VCaP (cell line): Measurements from ENCODE around the gene TLE5.

Source experiments
- H3K27ac ChIP-seq: fragments of 450-650 bp; 2 replicates; pipeline ENCODE4 v1.5.1; 2017
- TF ChIP-seq, protein P1 (sequence below): fragments of 450-650 bp; conservative IDR thresholded peaks from 2 replicates; pipeline ENCODE4 v1.5.1; 2017; ENCODE audit warnings: mild to moderate bottlenecking, moderate library complexity

TLE5 gene

GRCh38 chr19:3099347-3100145 lies 37.3 kb upstream of the TLE5 start:
- no peak overlapping the region for H3K27ac ChIP-seq
- TF ChIP-seq, protein P1, sequence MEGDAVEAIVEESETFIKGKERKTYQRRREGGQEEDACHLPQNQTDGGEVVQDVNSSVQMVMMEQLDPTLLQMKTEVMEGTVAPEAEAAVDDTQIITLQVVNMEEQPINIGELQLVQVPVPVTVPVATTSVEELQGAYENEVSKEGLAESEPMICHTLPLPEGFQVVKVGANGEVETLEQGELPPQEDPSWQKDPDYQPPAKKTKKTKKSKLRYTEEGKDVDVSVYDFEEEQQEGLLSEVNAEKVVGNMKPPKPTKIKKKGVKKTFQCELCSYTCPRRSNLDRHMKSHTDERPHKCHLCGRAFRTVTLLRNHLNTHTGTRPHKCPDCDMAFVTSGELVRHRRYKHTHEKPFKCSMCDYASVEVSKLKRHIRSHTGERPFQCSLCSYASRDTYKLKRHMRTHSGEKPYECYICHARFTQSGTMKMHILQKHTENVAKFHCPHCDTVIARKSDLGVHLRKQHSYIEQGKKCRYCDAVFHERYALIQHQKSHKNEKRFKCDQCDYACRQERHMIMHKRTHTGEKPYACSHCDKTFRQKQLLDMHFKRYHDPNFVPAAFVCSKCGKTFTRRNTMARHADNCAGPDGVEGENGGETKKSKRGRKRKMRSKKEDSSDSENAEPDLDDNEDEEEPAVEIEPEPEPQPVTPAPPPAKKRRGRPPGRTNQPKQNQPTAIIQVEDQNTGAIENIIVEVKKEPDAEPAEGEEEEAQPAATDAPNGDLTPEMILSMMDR: no peak

DNA sequence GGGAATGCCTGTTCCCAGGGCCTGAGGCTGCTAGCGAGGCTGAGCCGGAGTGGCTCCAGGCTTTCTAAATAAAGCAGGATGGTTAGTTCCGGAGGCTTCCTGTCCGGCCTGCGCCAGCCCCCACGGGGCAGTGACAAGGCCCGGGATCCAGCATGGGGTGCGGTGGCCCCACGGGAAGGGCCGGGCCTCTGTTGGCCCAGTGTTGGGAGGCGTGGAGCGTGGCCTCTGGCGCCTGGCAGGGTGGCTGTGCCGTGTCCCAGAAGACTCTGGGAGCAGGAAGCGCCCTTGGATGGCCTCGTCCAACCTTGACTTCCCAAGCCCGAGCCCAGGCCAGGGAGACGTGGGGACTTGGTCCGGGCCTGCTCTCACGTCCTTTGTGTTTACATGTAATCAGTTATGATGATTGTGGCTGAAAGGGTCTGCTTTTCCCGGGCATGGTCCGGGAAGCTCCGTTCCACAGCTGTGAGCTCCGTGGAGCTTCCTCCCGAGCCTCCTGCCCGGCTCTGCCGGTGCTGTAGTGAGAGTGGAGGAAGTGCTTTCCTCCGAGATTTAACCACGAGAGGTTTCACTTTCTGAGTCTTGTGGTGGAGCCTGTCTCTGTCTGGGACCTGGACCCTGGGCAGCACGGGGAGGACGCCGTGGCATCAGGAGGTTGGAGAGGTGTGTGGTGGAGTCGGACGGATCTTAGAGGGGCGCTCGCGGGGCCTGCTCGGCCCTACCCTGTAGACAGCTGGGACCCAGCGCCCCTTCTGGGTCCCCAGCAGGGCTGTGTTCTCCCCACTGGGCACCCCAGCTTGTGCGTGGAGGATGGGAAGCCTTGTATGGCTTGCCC lies 36.4 kb upstream of the TLE5 start:
- no peak overlapping the region for H3K27ac ChIP-seq
- TF ChIP-seq, protein P1: no peak

DNA sequence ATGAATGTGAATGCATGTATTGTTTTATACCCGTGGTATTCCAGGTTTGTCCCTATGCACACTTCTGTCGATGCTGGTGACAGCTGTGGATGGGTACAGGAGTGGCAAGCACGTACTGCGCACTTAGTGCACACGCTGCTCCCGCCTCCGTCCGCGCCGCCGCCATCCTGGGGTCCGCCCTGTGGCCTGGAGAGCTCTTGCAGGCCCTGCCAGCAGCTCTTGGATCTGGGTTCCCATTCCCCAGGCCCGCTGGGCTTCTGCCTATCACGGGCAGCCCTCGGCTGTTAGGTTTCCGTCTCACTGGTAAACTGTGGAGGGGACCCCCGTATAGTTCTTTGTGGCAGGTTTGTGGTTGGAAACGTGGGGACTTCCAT lies 35.8 kb upstream of the TLE5 start:
- TF ChIP-seq, protein P1: no peak
- no peak overlapping the region for H3K27ac ChIP-seq

DNA sequence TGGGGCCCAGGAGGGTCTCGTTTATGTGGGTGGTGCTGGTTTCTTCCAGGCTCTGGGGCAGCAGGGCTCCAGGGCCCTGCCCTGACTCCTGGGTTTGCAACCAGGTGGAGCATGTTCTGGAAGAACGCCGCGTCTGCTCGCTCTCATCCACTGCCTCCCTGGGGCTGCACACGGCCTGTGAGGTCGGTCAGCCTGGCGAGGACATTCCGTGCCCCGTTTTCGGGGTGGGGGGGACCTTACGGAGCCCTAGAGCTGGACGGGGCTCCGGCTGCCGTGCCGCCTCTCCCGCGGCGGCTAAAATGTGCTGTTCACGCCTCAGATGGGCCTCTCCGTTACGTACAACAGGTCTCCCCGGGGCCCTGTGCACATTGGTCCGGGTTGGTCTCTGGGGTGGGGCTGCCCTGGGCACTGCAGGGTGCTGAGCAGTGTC lies 35.2 kb upstream of the TLE5 start:
- TF ChIP-seq, protein P1: no peak
- H3K27ac ChIP-seq: no peak overlapping the region

DNA sequence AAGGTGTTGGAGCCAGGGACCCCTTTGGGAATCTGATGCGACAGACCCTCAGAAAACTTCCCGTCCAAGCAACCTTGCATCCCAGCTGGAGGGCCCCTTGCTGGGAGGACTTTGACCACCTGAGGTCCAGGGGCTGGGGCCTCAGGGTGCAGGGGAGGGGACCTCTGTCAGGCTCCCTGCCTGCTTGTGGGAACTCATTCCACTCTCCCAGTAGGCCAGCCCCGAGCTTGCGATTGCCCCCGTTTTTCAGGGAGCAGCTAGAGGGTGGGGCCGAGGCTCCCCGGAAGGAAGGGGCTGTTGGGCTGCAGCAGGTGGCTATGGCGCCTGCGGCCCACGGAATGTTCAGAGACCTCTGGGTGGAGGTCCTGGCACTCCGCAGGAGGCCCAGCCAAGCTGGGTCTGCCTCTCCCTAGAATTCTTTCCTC lies 34.6 kb upstream of the TLE5 start:
- no peak overlapping the region for H3K27ac ChIP-seq

DNA sequence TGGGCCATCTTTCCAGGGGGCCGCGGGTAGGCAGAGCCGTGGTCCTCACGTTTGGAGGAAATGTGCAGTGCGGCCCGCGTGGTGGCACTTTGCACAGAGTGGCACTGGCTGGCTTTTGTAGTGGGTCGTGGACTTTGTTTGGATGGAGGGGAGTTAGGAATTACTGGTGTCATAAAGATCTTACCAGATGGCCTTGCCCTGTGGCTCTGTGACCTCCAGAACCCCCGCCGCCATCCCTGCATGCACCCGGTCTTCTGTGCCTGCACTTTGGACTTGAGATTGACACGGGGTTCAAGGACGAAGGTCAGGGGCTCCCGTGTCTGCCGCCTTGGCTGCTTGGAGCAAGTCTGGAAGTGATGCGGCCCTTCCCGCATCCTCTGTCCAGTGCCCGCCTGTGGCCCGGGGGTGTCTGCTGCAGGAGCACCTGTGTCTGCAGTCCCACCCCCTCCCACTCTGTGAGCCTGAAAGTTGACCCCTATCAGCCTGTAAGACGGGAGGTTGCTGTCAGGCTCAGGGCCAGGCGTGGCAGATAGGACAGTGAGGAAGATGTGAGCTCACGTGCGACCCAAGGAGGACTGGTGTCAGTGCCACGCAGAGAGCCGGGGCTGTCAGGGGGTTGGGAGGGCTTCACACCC lies 34.1 kb upstream of the TLE5 start:
- peak overlapping the region; percentile 68; the same call in 1 of the 2 replicates for H3K27ac ChIP-seq
- TF ChIP-seq, protein P1: no peak

More for the DNA sequence above, 34.6 kb upstream of the TLE5 start:
- TF ChIP-seq, protein P1: no peak
